ENCODE results near the gene FNDC10.

The FNDC10 gene

DNA sequence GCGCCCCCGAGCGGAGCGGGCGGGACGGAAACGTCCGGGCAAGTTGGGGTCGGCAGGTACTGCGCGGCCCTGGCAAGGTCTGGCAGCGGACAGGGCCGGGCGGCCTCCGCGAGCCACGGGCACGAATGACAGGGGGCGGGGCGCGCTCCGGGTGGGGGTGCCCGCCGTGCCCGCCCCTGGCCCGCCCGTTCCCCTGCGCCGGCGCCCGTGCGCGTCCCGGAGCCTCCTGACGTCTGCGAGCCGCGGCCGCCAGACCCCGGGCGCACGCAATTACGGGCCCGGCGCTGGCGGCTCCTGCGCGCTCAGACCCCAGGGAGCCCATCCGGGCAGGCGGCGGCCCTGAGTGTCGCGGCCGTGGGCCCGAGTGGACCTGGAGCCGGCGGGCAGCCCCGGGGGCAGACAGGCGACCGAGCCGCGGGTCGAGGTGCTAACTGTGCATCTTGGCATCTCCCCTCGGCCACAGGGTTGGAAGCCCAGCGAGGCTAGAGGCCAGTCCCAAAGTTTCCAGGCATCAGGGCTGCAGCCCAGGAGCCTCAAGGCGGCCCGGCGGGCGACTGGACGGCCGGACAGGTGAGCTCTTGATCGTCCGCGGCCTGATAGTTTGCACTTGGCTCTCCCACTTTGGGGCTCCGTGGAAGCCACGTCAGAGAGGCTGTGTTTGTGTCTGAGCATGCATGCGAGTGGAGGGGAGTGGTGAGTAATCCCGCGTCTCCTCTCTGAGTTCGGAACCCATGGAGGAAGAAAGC lies 16.3 kb upstream of the FNDC10 start:
- no peak for DNase-seq (ENCODE audit: low read depth)

DNA sequence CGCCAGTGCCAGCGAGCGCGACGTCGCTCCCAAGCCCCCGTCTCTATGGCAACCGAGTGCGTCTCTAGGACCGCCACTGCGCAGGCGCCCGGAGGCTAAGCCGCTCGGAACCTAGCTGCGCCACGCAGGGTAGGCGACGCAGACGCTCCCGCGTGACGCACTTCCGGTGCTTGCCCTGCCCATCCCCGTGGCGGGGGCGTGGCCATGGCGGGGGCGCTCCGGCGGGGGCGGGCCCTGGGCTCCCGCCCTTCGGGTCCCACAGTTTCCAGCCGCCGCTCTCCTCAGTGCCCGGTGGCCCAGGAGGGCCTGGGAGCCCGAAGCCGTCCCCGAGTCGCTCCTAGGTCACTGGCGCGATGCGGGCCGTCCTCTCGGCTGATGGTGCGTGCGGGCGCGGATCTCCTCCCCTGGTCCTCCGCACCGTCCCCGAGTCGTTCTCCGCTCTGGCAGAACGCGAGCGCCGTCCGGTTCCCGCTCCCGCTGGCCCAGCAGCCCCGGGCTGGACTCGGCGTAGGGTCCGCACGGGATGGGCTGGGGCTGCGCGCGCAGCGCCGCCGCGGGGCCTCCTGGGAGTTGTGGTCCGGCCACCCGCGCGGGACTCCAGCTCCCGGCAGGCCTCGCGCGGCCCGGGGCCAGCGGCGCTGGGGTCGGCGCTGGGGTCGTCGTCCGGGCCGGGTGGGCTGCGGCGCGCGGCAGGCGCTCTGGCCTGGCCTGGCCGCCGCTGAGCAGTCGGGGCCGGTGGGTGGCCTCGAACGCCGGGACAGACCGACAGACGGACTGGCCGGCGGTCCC lies 15.5 kb upstream of the FNDC10 start, which contains the start of gene MIB2:
MIB2 (plus strand) TSS at position 245 of the 789 bp plus-strand sequence. CDS start 7,953 bp downstream, outside the sequence.
- peak; percentile 98 for DNase-seq (ENCODE audit: low read depth)

DNA sequence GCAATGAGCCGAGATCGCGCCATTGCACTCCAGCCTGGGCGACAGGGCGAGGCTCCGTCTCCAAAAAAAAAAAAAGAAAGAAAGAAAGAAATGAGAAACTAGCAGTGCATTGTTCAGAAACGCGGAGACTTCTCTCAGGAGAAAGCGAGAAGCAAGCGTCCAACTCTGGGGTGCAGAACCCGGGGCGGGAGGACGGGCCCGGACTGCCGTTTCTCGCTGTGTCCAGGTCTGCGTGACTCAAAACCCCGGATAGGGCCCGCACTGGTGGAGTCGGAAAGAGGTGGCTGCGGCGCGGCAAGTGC lies 15.0 kb upstream of the FNDC10 start:
- no peak for DNase-seq (ENCODE audit: low read depth)

DNA sequence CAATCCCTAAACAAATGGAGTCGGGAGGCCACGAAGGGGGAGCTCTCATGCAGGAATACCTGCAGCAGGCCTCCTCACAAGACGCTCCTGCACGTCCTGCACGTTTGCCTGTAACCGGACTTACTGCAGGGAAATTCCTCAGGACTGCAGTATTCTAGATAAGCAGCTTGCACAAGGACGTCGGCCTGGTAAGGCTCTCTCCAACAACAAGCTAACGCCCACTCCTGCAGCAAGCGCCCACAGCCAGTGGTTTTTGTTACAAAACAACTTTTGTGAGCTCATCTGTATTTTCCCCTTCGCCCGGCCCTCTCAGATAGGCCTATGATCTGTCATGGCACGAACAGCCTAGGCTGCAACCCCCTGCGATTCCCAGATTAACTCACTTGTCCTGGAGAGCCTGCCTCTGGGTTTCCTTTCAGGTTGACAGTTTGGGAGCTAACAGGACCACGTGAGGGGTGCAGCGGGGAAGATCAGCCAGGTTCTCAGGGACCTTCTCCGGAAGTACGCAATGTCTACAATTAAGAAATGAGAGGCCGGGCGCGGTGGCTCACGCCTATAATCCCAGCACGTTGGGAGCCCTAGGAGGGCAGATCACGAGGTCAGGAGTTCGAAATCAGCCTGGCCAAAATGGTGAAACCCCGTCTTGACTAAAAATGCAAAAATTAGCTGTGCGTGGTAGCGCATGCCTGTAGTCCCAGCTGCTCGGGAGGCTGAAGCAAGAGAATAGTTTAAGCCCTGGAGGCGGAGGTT lies 14.4 kb upstream of the FNDC10 start:
- DNase-seq (ENCODE audit: low read depth) = peak; percentile 51

DNA sequence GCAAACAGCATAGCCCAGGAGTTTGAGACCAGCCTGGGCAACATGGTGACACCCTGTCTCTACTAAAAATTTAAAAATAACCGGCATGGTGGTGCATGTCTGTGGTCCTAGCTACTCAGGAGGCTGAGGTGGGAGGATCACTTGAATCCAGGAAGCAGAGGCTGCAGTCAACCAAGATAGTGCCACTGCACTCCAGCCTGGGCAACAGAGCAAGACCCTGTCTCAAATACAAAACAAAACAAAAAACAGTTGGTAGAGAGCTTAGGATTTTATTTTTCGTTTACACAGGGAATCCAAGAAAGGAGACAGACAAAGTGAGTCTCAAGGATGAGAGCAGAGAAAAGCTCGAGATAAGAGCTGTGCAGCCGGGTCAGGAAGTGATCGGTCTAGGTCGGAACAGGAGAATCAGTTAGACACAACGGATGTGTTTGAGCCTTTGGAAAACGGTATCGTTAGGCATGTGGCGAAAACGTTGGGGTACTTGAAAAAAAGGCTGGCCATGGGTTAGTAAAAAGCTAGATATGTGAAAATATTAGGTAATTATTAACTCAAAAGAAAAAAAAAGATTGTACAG lies 13.7 kb upstream of the FNDC10 start:
- DNase-seq (ENCODE audit: low read depth) = no peak

DNA sequence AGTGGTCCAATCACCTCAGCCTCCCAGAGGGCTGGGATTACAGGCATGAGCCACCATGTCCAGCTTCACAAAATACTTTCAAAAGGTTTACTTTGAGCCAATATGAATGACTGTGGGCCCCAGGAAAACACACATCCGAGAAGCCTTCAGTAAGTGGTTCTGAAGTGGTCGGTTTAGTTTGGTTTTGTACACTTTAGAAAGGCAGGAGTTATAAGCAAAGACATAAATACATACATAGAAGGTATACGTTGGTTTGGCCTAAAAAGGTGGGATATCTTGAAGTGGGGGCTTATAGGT lies 12.1 kb upstream of the FNDC10 start:
- no peak for DNase-seq (ENCODE audit: low read depth)

DNA sequence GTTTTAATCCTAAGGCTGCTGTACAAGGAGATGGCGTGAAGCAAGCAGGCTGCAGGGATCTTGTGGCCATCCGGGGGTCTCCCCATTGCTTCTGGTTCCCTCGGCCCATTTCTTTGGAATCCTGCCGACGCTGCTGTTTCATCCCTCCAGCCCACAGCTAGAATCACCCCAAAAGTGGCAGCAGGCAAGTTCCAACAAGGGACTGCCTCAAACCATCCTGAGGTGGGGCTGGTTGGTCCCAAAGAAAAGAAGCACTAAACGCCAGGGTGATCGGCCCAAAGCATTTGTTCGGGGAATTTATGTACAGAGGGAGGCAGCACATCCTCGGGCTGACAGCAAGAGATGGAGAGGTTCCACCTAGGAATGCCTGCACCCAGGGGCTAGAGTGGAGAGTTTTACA lies 10.9 kb upstream of the FNDC10 start:
- DNase-seq (ENCODE audit: low read depth) = no peak

DNA sequence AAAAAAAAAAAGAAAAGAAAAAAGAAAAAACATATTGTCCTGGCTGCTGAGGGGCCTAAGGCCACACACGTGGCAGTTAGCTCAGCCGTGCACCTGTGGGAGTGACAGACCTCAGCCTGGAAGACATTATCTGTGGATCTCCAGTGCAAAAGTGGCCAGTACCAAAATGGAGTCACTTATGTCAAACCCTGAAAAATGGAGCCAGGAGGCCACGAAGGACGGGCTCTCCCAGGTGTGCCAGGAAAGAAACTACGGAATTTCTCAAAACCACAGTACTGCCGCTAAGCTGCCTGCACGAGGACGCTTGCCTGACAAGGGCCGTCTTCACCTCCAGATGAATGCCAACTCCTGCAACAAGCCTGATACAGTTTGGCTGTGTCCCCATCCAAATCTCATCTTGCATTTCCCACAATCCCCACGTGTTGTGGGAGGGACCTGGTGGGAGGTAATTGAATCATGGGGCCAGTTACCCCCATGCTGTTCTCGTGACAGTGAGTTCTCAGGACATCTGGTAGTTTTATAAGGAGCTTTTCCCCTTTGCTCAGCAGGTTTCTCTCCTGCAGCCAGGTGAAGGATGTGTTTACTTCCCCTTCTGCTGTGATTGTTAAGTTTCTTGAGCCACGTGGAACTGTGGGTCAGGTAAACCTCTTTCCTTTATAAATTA lies 10.0 kb upstream of the FNDC10 start:
- no peak for DNase-seq (ENCODE audit: low read depth)

DNA sequence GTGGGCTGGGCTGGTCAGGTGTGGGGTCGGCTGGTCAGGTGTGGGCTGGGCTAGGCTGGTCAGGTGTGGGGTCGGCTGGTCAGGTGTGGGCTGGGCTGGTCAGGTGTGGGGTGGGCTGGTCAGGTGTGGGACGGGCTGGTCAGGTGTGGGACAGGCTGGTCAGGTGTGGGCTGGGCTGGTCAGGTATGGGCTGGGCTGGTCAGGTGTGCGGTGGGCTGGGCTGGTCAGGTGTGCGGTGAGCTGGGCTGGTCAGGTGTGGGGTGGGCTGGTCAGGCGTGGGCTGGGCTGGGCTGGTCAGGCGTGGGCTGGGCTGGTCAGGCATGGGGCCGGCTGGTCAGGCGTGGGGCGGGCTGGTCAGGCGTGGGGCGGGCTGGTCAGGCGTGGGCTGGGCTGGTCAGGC lies 6.3 kb upstream of the FNDC10 start:
- no peak for DNase-seq (ENCODE audit: low read depth)

DNA sequence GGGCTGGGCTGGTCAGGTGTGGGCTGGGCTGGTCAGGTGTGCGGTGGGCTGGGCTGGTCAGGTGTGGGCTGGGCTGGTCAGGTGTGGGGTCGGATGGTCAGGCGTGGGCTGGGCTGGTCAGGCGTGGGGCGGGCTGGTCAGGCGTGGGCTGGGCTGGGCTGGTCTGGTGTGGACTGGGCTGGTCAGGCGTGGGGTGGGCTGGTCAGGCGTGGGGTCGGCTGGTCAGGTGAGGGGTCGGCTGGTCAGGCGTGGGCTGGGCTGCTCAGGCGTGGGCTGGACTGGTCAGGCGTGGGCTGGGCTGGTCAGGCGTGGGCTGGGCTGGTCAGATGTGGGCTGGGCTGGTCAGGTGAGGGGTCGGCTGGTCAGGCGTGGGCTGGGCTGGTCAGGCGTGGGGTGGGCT lies 5.8 kb upstream of the FNDC10 start:
- DNase-seq (ENCODE audit: low read depth) = no peak

DNA sequence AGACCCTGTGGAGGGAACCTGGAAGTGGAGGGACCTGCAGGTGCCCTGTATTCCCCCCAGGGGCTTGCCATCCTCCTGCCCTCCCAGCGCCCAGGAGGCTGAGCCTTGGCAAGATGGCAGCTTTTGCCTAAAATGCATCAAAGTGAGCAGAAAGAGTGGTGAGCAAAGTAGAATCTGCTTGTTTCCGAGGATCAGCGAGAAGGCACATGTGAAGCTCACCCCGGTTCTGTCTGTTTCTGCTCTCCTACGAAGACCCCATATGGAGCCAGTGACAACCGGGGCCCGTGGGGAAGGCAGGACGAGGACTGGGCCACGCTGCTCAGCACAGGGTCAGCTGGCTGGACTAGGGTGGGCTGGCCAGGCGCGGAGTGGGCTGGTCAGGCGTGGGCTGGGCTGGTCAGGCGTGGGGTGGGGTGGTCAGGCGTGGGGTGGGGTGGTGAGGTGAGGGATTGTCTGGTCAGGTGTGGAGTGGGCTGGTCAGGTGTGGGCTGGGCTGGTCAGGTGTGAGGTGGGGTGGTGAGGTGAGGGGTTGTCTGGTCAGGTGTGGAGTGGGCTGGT lies 5.2 kb upstream of the FNDC10 start:
- DNase-seq (ENCODE audit: low read depth) = no peak

DNA sequence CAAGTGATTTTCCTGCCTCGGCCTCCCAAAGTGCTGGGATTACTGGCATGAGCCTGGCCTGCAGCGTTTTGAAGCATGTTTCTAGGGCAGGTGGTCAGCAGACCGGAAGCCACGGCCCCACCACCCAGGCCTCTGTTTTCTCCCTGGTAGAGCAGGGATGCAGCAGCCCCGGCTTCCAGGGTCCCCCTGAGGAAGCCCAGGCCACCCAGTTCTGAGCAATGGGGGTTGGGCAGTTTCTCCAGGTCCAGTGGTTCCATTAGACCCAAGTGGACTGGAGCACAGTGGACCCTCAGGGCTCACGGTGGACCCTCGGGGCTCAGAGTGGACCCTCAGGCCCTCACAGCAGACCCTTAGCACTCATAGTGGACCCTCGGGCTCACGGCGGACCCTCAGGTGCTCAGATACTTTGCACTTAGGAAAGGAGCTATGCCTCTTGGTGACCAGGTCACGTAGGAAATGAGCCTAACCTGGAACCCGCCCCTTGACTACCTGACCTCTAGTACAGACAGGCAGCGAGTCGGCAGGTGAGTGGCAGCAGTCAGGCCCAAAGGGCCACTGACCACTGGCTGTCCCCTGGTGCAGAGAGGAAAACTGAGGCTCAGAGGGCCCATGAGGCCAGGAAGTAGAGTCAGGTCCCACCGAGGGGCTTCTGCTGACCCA lies 4.6 kb upstream of the FNDC10 start:
- DNase-seq (ENCODE audit: low read depth) = no peak

DNA sequence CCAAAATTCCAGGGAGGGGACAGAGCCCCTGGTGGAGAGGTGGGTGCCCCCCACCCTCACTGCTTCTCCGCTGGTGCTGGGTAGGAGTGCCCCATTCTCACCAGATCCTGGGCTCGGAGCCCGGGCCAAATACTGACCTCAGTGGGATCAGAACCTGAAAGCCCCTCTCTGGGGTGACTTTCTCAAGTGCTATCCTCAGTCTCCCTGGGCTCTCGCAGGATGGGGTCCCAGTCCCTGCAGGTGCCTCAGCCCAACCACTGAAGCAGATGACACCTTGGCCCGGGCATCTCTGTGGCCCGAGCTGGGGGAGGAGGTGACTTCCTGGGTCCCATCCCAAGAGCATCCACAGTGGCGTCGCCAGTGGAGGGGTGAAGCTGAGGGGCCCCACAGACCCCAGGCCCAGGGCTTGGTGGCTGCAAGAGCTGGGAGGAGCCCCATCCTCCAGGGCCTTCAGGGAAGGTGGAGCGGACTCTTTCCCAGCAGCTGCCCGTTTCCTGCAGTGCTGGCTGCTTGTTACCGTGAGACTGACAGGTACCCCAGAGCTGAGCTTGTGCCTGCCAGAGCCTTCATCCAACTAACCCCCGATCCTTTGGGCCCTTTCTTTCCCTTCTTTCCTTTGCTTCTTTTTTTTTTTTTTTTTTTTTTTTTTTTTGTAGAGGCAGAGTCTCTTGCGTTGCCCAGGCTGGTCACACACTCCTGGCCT lies 3.9 kb upstream of the FNDC10 start:
- DNase-seq (ENCODE audit: low read depth) = no peak

DNA sequence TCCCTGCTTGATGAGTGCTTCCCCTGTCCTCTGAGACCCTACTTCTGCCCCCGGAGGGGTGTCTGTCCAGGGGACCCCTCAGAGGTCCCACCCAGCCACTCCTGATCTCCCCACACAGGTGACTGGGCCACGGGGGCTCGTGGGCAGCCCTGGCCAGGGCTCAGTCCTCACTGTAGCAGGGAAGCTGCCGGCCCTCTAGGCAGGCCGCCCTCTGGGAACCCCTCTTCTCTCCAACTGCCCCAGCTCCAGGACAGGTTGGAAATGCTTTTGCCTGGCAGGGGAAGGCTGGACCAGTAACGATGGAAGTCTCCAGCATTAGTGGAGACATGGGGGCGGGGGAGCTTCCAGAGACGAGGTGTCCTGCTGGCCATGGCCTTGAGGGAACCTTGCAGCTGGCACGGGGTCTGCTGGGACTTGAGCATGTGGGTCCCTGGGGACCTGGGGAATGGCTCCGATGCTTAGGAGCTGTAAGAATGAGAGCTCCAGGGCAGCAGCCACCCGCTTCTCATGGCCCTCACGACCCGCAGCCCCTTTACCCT lies 3.1 kb upstream of the FNDC10 start:
- no peak for DNase-seq (ENCODE audit: low read depth)

DNA sequence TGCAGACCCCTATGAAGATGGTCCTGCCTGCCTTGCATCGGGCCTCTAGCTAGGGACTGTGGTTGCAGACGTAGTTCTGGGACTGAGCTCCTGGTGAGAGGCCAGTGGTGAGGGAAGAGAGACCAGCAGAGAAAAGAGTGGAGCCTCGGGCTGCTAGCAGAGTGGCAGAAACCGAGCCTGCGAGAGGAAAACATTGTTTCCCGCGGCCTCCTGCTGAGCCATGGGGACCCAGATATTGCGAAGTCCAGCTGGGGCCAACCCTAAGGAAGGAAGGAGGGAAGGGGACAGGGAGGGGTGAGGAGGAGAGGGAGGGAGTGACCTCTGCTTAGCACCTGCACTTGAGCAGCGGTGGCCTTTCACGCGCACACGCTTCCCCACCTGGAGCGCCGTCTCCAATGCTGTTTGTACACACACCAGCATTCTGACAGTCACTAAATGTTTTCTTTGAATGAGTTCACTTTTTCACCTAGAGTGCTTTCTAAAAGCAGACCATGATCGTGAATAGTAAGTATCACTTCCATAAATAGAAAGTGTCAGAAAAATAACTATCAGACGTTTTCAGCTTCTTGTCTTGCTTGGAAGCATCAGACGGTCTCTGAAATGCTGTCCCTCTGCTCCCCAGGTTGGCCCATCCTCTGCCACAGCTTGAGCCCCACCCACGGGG lies 2.5 kb upstream of the FNDC10 start:
- no peak for DNase-seq (ENCODE audit: low read depth)

DNA sequence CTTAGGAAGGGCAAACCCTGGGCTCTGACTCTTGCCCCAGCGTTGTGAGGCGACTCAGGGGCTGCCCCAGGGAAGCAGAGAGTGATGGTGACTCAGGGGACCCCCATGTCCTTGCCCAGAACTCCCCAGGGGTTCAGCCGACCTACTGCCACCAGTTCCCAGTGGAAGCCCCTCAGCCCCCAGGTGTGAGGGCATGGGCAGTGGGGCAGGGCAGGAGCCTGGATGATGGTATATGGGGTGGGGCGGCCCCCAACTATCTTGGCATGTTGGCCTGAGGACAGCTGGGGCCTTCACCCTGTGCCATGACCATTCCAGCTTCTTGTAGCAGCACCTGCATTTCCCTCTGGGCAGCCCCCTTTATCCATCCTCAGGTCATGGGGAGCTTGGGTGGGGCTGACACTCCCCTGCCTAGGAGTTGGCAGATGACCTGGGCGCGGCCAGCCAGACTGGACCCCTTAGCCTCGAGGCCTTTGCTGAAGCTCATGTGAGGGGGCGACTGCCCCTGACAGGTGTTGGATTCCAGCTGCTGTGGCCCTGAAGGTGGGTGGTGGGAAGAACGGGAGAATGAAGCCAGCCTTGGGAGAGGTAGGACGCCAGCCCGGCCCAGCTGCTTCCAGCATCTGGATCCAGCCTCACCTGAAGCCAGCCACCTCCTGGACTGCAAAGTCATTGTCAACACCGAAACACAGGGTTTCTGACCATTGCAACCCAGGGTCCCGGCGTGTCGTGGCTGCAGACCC lies 1.8 kb upstream of the FNDC10 start:
- no peak for DNase-seq (ENCODE audit: low read depth)

DNA sequence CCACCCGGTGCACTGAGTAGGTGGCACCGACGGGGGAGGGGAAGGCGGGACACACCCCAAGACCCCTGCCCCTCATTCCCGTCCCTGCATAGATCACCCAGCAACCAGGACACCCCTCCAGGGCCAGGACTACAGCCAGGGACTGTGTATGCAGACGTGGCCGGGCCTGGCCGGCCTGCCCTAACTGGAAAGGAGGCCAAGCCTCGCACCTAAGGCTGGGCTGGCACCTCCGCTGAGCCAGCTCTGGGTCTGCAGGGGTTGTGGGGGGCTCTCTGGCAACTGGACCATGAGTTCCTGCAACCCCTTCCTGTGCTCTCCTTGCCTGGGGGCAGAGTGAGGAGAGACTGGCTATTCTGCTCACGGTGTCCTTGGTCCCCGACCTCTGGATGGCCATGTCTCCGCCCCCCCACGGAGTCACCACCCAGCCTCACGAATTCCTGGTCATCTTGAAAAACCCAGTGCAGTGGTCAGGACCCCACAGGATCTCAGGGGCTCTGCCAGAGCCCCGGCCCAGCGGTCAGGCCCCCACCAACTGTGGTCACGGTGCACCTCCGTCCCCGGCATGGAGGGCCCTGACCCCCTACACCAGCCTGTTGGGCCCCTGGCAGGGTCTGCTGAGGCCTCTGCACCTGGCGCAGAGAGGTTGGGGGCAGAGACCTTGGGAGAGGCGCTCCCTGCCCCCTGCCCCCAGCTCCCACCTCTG lies 1.1 kb upstream of the FNDC10 start:
- no peak for DNase-seq (ENCODE audit: low read depth)
